Subcutaneous abdominal adipose tissue (tissue), 5 donors: ENCODE measurements around the gene PHPT1.

Experiments used
- H3K27ac ChIP-seq: one replicate; pipeline ENCODE4 v1.7.0; 2013; ENCODE audit warnings: low read depth, mild to moderate bottlenecking, inconsistent platforms, low read length, moderate library complexity
- H3K27me3 ChIP-seq, 5 donors: one replicate each; pipeline ENCODE4 v1.7.0; 2013; ENCODE audit warnings: low read length in 5 of 5, inconsistent platforms in 1 of 5; ENCODE audit not compliant: control insufficient read depth in 5 of 5, insufficient read depth in 4 of 5
- H3K36me3 ChIP-seq, 5 donors: one replicate each; pipeline ENCODE4 v1.7.0; 2013; ENCODE audit warnings: low read length in 5 of 5; ENCODE audit not compliant: control insufficient read depth in 5 of 5, insufficient read depth in 5 of 5
- H3K4me1 ChIP-seq, 5 donors: one replicate each; pipeline ENCODE4 v1.7.0; 2013; ENCODE audit warnings: low read length in 5 of 5, mild to moderate bottlenecking in 3 of 5, moderate library complexity in 1 of 5; ENCODE audit not compliant: control insufficient read depth in 5 of 5, insufficient read depth in 5 of 5
- H3K4me3 ChIP-seq, 5 donors: one replicate each; pipeline ENCODE4 v1.7.0; 2013; ENCODE audit warnings: low read length in 5 of 5, low read depth in 1 of 5
- H3K9ac ChIP-seq, 5 donors: one replicate each; pipeline ENCODE4 v1.7.0; 2013; ENCODE audit warnings: low read length in 5 of 5, mild to moderate bottlenecking in 4 of 5, moderate library complexity in 3 of 5
- H3K9me3 ChIP-seq, 5 donors: one replicate each; pipeline ENCODE4 v1.7.0; 2013; ENCODE audit warnings: low read length in 5 of 5; ENCODE audit not compliant: control insufficient read depth in 5 of 5
- donor health status: healthy.
- donor health status: healthy.
- donor health status: healthy.
- donor health status: healthy.
- donor health status: healthy.

The PHPT1 gene

GRCh38 chr9:136855461-136856078 lies 6.4 kb downstream of the PHPT1 start:
- Histone ChIP-seq H3K27ac (no peak overlapping the region), H3K9me3 (no peaks in the 10 kb centered on the region), H3K4me1 (peaks cover 0 to 57% (median 22%) of the 10 kb centered on the region in 5 donors), H3K9ac (peak overlapping the region in 1 of 5 donors; percentile 52), H3K27me3 (no peaks in the 10 kb centered on the region), H3K36me3 (peaks cover 0 to 24% (median 2%) of the 10 kb centered on the region in 5 donors), H3K4me3 (no peak overlapping the region)

GRCh38 chr9:136856079-136856476 lies 6.9 kb downstream of the PHPT1 start:
- Histone ChIP-seq H3K4me3 (no peak overlapping the region), H3K9ac (peak overlapping the region in 1 of 5 donors; percentile 52), H3K9me3 (no peaks in the 10 kb centered on the region), H3K4me1 (peaks cover 0 to 52% (median 19%) of the 10 kb centered on the region in 5 donors), H3K36me3 (peaks cover 0 to 24% (median 5%) of the 10 kb centered on the region in 5 donors), H3K27ac (no peak overlapping the region), H3K27me3 (no peaks in the 10 kb centered on the region)

- no peaks in the 10 kb centered on the region for H3K9me3 ChIP-seq
- no peak overlapping the region for H3K9ac ChIP-seq
- peaks cover 0 to 46% (median 19%) of the 10 kb centered on the region in 5 donors for H3K4me1 ChIP-seq
- H3K36me3 ChIP-seq, result peaks cover 0 to 24% (median 11%) of the 10 kb centered on the region in 5 donors
- H3K27me3 ChIP-seq, result no peaks in the 10 kb centered on the region
- no peak overlapping the region for H3K4me3 ChIP-seq
- no peak overlapping the region for H3K27ac ChIP-seq
Measured at GRCh38 chr9:136856541-136857141, 7.4 kb downstream of the PHPT1 start.

GRCh38 chr9:136857166-136857565 lies 8.0 kb downstream of the PHPT1 start:
- Histone ChIP-seq H3K4me1 (peaks cover 0 to 41% (median 19%) of the 10 kb centered on the region in 5 donors), H3K36me3 (peaks cover 0 to 27% (median 16%) of the 10 kb centered on the region in 5 donors), H3K27me3 (no peaks in the 10 kb centered on the region), H3K27ac (no peak overlapping the region), H3K4me3 (no peak overlapping the region), H3K9me3 (no peaks in the 10 kb centered on the region), H3K9ac (no peak overlapping the region)

GRCh38 chr9:136857581-136858412 lies 8.6 kb downstream of the PHPT1 start:
- peaks cover 0 to 35% (median 19%) of the 10 kb centered on the region in 5 donors for H3K4me1 ChIP-seq
- H3K36me3 ChIP-seq, result peaks cover 0 to 34% (median 23%) of the 10 kb centered on the region in 5 donors
- H3K4me3 ChIP-seq, result no peak overlapping the region
- H3K9me3 ChIP-seq, result no peaks in the 10 kb centered on the region
- H3K27me3 ChIP-seq, result no peaks in the 10 kb centered on the region
- no peak overlapping the region for H3K9ac ChIP-seq
- no peak overlapping the region for H3K27ac ChIP-seq

- H3K27ac ChIP-seq, result no peak overlapping the region
- no peak overlapping the region for H3K4me3 ChIP-seq
- H3K4me1 ChIP-seq, result peaks cover 0 to 33% (median 19%) of the 10 kb centered on the region in 5 donors
- no peak overlapping the region for H3K9ac ChIP-seq
- H3K36me3 ChIP-seq, result peaks cover 0 to 40% (median 29%) of the 10 kb centered on the region in 5 donors
- H3K9me3 ChIP-seq, result no peaks in the 10 kb centered on the region
- H3K27me3 ChIP-seq, result no peaks in the 10 kb centered on the region
Measured at GRCh38 chr9:136858452-136858843, 9.2 kb downstream of the PHPT1 start.

GRCh38 chr9:136858844-136859757 lies 9.9 kb downstream of the PHPT1 start:
- H3K4me1 ChIP-seq, result peaks cover 0 to 40% (median 20%) of the 10 kb centered on the region in 5 donors
- no peak overlapping the region for H3K9ac ChIP-seq
- peaks cover 0 to 45% (median 34%) of the 10 kb centered on the region in 5 donors for H3K36me3 ChIP-seq
- no peaks in the 10 kb centered on the region for H3K27me3 ChIP-seq
- H3K4me3 ChIP-seq, result no peak overlapping the region
- no peak overlapping the region for H3K27ac ChIP-seq
- H3K9me3 ChIP-seq, result no peaks in the 10 kb centered on the region

- H3K9ac ChIP-seq, result no peak overlapping the region
- H3K36me3 ChIP-seq, result peaks cover 0 to 45% (median 34%) of the 10 kb centered on the region in 5 donors
- H3K27me3 ChIP-seq, result no peaks in the 10 kb centered on the region
- peaks cover 2 to 46% (median 32%) of the 10 kb centered on the region in 5 donors for H3K4me1 ChIP-seq
- H3K9me3 ChIP-seq, result no peaks in the 10 kb centered on the region
- no peak overlapping the region for H3K27ac ChIP-seq
- H3K4me3 ChIP-seq, result no peak overlapping the region
Measured at GRCh38 chr9:136860529-136860928, 11.3 kb downstream of the PHPT1 start.
